Hepatocyte (in vitro differentiated cells): ENCODE measurements around the gene PPIP5K1. TPM values are rescaled to one million over a fixed set of nuclear protein-coding genes. Genes with fewer than 3 reads are reported as not detected.

Experiments
- DNase-seq: peaks from one replicate; pipeline ENCODE4 v3.0.0-alpha.2; 2016; ENCODE audit warnings: low spot score
- H2AFZ ChIP-seq: fragments of 200-600 bp; sonication (generic); 2 replicates; pipeline ENCODE4 v1.6.0; 2016; ENCODE audit warnings: antibody characterized with exemption, mild to moderate bottlenecking
- H3K27ac ChIP-seq: fragments of 200-600 bp; sonication (generic); 2 replicates; pipeline ENCODE4 v1.5.1; 2016; ENCODE audit warnings: mild to moderate bottlenecking
- H3K27me3 ChIP-seq: fragments of 200-600 bp; sonication (generic); 2 replicates; pipeline ENCODE4 v1.6.1; 2016
- H3K36me3 ChIP-seq: fragments of 200-600 bp; sonication (generic); replicated peaks from 2 replicates; pipeline ENCODE4 v1.5.1; 2016; ENCODE audit warnings: low read depth; ENCODE audit not compliant: insufficient read depth
- H3K4me1 ChIP-seq: fragments of 200-600 bp; sonication (generic); 2 replicates; pipeline ENCODE4 v1.5.1; 2016; ENCODE audit warnings: mild to moderate bottlenecking, moderate library complexity; ENCODE audit not compliant: insufficient read depth
- H3K4me2 ChIP-seq: fragments of 200-600 bp; sonication (generic); 2 replicates; pipeline ENCODE4 v1.6.0; 2016
- H3K4me3 ChIP-seq: fragments of 200-600 bp; sonication (generic); 2 replicates; pipeline ENCODE4 v1.5.1; 2016; ENCODE audit warnings: mild to moderate bottlenecking
- H3K79me2 ChIP-seq: fragments of 200-600 bp; sonication (generic); 2 replicates; pipeline ENCODE4 v1.6.0; 2017; ENCODE audit warnings: mild to moderate bottlenecking
- H3K9me2 ChIP-seq: fragments of 200-600 bp; sonication (generic); replicated peaks from 2 replicates; pipeline ENCODE4 v1.6.0; 2017; ENCODE audit warnings: mild to moderate bottlenecking; ENCODE audit not compliant: insufficient read depth
- H3K9me3 ChIP-seq: fragments of 200-600 bp; sonication (generic); 2 replicates; pipeline ENCODE4 v1.5.1; 2016; ENCODE audit warnings: low read depth, mild to moderate bottlenecking
- H4K20me1 ChIP-seq: fragments of 200-600 bp; sonication (generic); 2 replicates; pipeline ENCODE4 v1.6.0; 2016; ENCODE audit warnings: mild to moderate bottlenecking; ENCODE audit not compliant: insufficient read depth, poor library complexity, severe bottlenecking
- CTCF ChIP-seq: fragments of 200-600 bp; sonication (generic); IDR thresholded peaks from 2 replicates; pipeline ENCODE4 v1.5.1; 2016; ENCODE audit warnings: antibody characterized with exemption, mild to moderate bottlenecking; ENCODE audit not compliant: poor library complexity
- EZH2 ChIP-seq: fragments of 200-600 bp; sonication (generic); IDR thresholded peaks from 2 replicates; pipeline ENCODE4 v1.6.1; 2016; ENCODE audit warnings: antibody characterized with exemption, mild to moderate bottlenecking, borderline replicate concordance
- EZH2phosphoT487 ChIP-seq: fragments of 200-600 bp; sonication (generic); IDR thresholded peaks from one replicate; pipeline ENCODE4 v1.6.1; 2018; ENCODE audit warnings: antibody characterized with exemption, mild to moderate bottlenecking, low read depth, moderate library complexity; ENCODE audit not compliant: unreplicated experiment, severe bottlenecking
- WGBS: methylation state at CpG from one replicate; pipeline ENCODE4 v1.1.6; 2016; ENCODE audit warnings: low lambda C conversion rate; ENCODE audit errors: missing lambda C conversion rate; 5-methylcytosine and 5-hydroxymethylcytosine counted together
- polyA plus RNA-seq: library from polyadenylated mRNA; unstranded; fragments of >200 nt; fragmentation: Nextera tagmentation; extraction: Ambion mirVana; gene quantifications from 2 replicates; pipeline ENCODE4 v1.2.1, GENCODE V29; 2016
- total RNA-seq: library from RNA; depleted of rRNA; stranded (reverse); fragments of >200 nt; gene quantifications from 2 replicates; pipeline ENCODE4 v1.2.3, GENCODE V29; 2014

Gene PPIP5K1
- total and polyA plus RNA-seq, 2 experiments from 2014 or later, result 6.5 to 20.8 TPM

- H3K9me3 ChIP-seq, result no peaks in the 10 kb centered on the region
- no peaks in the 10 kb centered on the region for H4K20me1 ChIP-seq
- H3K4me2 ChIP-seq, result no peak overlapping the region
- H3K79me2 ChIP-seq, result no peaks in the 10 kb centered on the region
- no peaks in the 10 kb centered on the region for H3K27me3 ChIP-seq
- no peak overlapping the region for H3K27ac ChIP-seq
- H3K9me2 ChIP-seq, result no peaks in the 10 kb centered on the region
- TF ChIP-seq EZH2phosphoT487, result no peak
- TF ChIP-seq CTCF, result no peak
- TF ChIP-seq EZH2, result no peak
- H3K4me3 ChIP-seq, result no peak overlapping the region
- no peaks in the 10 kb centered on the region for H3K4me1 ChIP-seq
- DNase-seq, result no peak
- 92% methylated on average over 12 of the region's 12 CpGs for WGBS
- no peaks in the 10 kb centered on the region for H3K36me3 ChIP-seq
- no peak overlapping the region for H2AFZ ChIP-seq
Observed at GRCh38 chr15:43527802-43528541, 62.0 kb downstream of the PPIP5K1 start.

- Histone ChIP-seq H3K27me3 (no peaks in the 10 kb centered on the region), H3K9me2 (no peaks in the 10 kb centered on the region), H3K4me2 (no peak overlapping the region), H3K27ac (no peak overlapping the region), H3K4me3 (no peak overlapping the region), H2AFZ (no peak overlapping the region), H3K79me2 (no peaks in the 10 kb centered on the region), H3K36me3 (no peaks in the 10 kb centered on the region), H3K9me3 (no peaks in the 10 kb centered on the region), H3K4me1 (no peaks in the 10 kb centered on the region), H4K20me1 (no peaks in the 10 kb centered on the region)
- no peak for TF ChIP-seq CTCF
- no peak for TF ChIP-seq EZH2
- TF ChIP-seq EZH2phosphoT487, result no peak
- no peak for DNase-seq
- WGBS, result 85% methylated on average over 9 of the region's 9 CpGs
Observed at GRCh38 chr15:43527016-43527801, 62.8 kb downstream of the PPIP5K1 start.

- H4K20me1 ChIP-seq, result no peaks in the 10 kb centered on the region
- TF ChIP-seq EZH2, result no peak
- TF ChIP-seq EZH2phosphoT487, result no peak
- TF ChIP-seq CTCF, result no peak
- H3K9me3 ChIP-seq, result no peaks in the 10 kb centered on the region
- no peaks in the 10 kb centered on the region for H3K27me3 ChIP-seq
- H3K79me2 ChIP-seq, result no peaks in the 10 kb centered on the region
- no peak for DNase-seq
- H3K4me3 ChIP-seq, result no peak overlapping the region
- H2AFZ ChIP-seq, result no peak overlapping the region
- H3K4me1 ChIP-seq, result no peaks in the 10 kb centered on the region
- H3K4me2 ChIP-seq, result no peak overlapping the region
- H3K27ac ChIP-seq, result no peak overlapping the region
- no peaks in the 10 kb centered on the region for H3K36me3 ChIP-seq
- 92% methylated on average over 11 of the region's 11 CpGs for WGBS
- no peaks in the 10 kb centered on the region for H3K9me2 ChIP-seq
Observed at GRCh38 chr15:43526261-43526930, 63.6 kb downstream of the PPIP5K1 start.
